IMR-90 (cell line): ENCODE measurements around the gene KIF1B. TPM values are rescaled to one million over a fixed set of nuclear protein-coding genes. Genes with fewer than 3 reads are reported as not detected.
A peak's percentile ranks its signal among the peaks of the same experiment; 100 is the strongest.

Experiments used
- ATAC-seq: fragments of 200-7000 bp; cut with Tn5 transposase; 2 replicates; pipeline ENCODE4 v1.9.1; 2020; ENCODE audit warnings: low read depth, mild to moderate bottlenecking, moderate library complexity
- BruUV-seq: library from RNA; stranded (reverse); fragments of 400-500 nt; replicated peaks from 2 replicates; lab custom pipeline; 2021; lab: Mats Ljungman, UMichigan
- CTCF ChIA-PET: fragments of 300-600 bp; formaldehyde crosslinking; extraction: SDS; loops from one replicate; lab custom pipeline; 2021; ENCODE audit warnings: antibody characterized with exemption; lab: Yijun Ruan, JAX
- POLR2A ChIA-PET: fragments of 300-600 bp; sonication (Branson Sonifier 250); formaldehyde crosslinking; loops from one replicate; lab custom pipeline; 2022; ENCODE audit warnings: antibody characterized with exemption; ENCODE audit not compliant: unreplicated experiment; lab: Charles Lee
- DNase-seq: peaks from one replicate; pipeline ENCODE4 v3.0.0; 2013
- H2AFZ ChIP-seq: replicated peaks from 2 replicates; pipeline ENCODE3; 2013; ENCODE audit warnings: low read length, mild to moderate bottlenecking; ENCODE audit not compliant: poor library complexity
- H2AK5ac ChIP-seq: 2 replicates; pipeline ENCODE4 v1.6.1; 2013; ENCODE audit warnings: low read depth, low read length, inconsistent platforms
- H2AK9ac ChIP-seq: replicated peaks from 2 replicates; pipeline ENCODE3; 2013; ENCODE audit warnings: mild to moderate bottlenecking, low read depth, low read length, moderate library complexity; ENCODE audit not compliant: poor library complexity
- H2BK120ac ChIP-seq: 2 replicates; pipeline ENCODE4 v1.6.1; 2013; ENCODE audit warnings: low read depth, low read length, inconsistent platforms
- H2BK15ac ChIP-seq: 3 replicates; pipeline ENCODE4 v1.6.1; 2013; ENCODE audit warnings: low read depth, low read length, inconsistent platforms
- H2BK20ac ChIP-seq: 2 replicates; pipeline ENCODE4 v1.6.1; 2013; ENCODE audit warnings: low read depth, mild to moderate bottlenecking, inconsistent platforms, low read length, moderate library complexity
- H2BK5ac ChIP-seq: 2 replicates; pipeline ENCODE4 v1.6.1; 2013; ENCODE audit warnings: mild to moderate bottlenecking, low read depth, low read length, inconsistent platforms; ENCODE audit not compliant: poor library complexity, severe bottlenecking
- H3K14ac ChIP-seq: replicated peaks from 2 replicates; pipeline ENCODE4 v1.6.1; 2013; ENCODE audit warnings: low read depth, low read length, inconsistent platforms
- H3K18ac ChIP-seq: 2 replicates; pipeline ENCODE4 v1.6.1; 2013; ENCODE audit warnings: low read depth, low read length, control low read depth
- H3K23ac ChIP-seq: 2 replicates; pipeline ENCODE4 v1.6.1; 2013; ENCODE audit warnings: low read depth, low read length, inconsistent platforms
- H3K27ac ChIP-seq: 2 replicates; pipeline ENCODE4 v1.5.1; 2013; ENCODE audit warnings: mild to moderate bottlenecking, control low read depth, low read length; ENCODE audit not compliant: insufficient read depth
- H3K27me3 ChIP-seq: 2 replicates; pipeline ENCODE4 v1.6.1; 2013; ENCODE audit warnings: low read length; ENCODE audit not compliant: control insufficient read depth, insufficient read depth
- H3K36me3 ChIP-seq: 2 replicates; pipeline ENCODE4 v1.6.1; 2013; ENCODE audit warnings: low read length, mixed read lengths; ENCODE audit not compliant: control insufficient read depth, insufficient read depth
- H3K4ac ChIP-seq: 2 replicates; pipeline ENCODE4 v1.6.1; 2013; ENCODE audit warnings: low read depth, low read length, inconsistent platforms
- H3K4me1 ChIP-seq: 2 replicates; pipeline ENCODE4 v1.6.1; 2013; ENCODE audit warnings: low read length, mixed read lengths; ENCODE audit not compliant: control insufficient read depth, insufficient read depth
- H3K4me2 ChIP-seq: 2 replicates; pipeline ENCODE4 v1.6.1; 2013; ENCODE audit warnings: low read depth, mild to moderate bottlenecking, control low read depth, low read length, moderate library complexity
- H3K4me3 ChIP-seq: 2 replicates; pipeline ENCODE4 v1.5.1; 2013; ENCODE audit warnings: low read depth, mild to moderate bottlenecking, control low read depth, low read length, moderate library complexity; ENCODE audit not compliant: insufficient read depth
- H3K56ac ChIP-seq: 2 replicates; pipeline ENCODE4 v1.6.1; 2013; ENCODE audit warnings: low read length, inconsistent platforms; ENCODE audit not compliant: insufficient read depth; ENCODE audit errors: extremely low read depth
- H3K79me1 ChIP-seq, 2 experiments: 2 replicates each; pipeline ENCODE4 v1.6.1; 2013; ENCODE audit warnings: low read length in 2 of 2, inconsistent platforms in 1 of 2, low read depth in 1 of 2
- H3K9ac ChIP-seq: 2 replicates; pipeline ENCODE4 v1.6.1; 2013; ENCODE audit warnings: low read depth, low read length, control low read depth
- H3K9me1 ChIP-seq: 2 replicates; pipeline ENCODE4 v1.6.1; 2013; ENCODE audit warnings: low read length, inconsistent platforms; ENCODE audit not compliant: insufficient read depth
- H3K9me3 ChIP-seq: 2 replicates; pipeline ENCODE4 v1.6.1; 2013; ENCODE audit warnings: low read length; ENCODE audit not compliant: control insufficient read depth, insufficient read depth
- H4K20me1 ChIP-seq: 2 replicates; pipeline ENCODE4 v1.6.1; 2013; ENCODE audit warnings: low read length, inconsistent platforms; ENCODE audit not compliant: insufficient read depth
- H4K5ac ChIP-seq: 2 replicates; pipeline ENCODE4 v1.6.1; 2013; ENCODE audit warnings: mild to moderate bottlenecking, low read depth, low read length, control low read depth
- H4K8ac ChIP-seq, 2 experiments: 2 replicates each; pipeline ENCODE4 v1.6.1; 2013; ENCODE audit warnings: low read depth in 2 of 2, low read length in 2 of 2, control low read depth in 1 of 2, inconsistent platforms in 1 of 2
- H4K91ac ChIP-seq: 2 replicates; pipeline ENCODE4 v1.6.1; 2013; ENCODE audit warnings: low read depth, low read length, inconsistent platforms; ENCODE audit not compliant: insufficient read depth
- CEBPB ChIP-seq: IDR thresholded peaks from 2 replicates; pipeline ENCODE4 v1.6.1; 2012; ENCODE audit warnings: low read depth, low read length, improper control_type of control experiment
- RCOR1 ChIP-seq: IDR thresholded peaks from 2 replicates; pipeline ENCODE4 v1.6.1; 2012; ENCODE audit warnings: mild to moderate bottlenecking, low read length, improper control_type of control experiment; ENCODE audit not compliant: insufficient replicate concordance
- WGBS, 2 experiments: methylation state at CpG; one replicate each; pipeline versions ENCODE4 v1.1.5 to v1.1.7; 2013; ENCODE audit warnings: missing lambda C conversion rate in 2 of 2; ENCODE audit not compliant: insufficient read length in 1 of 2; ENCODE audit errors: extremely low coverage in 2 of 2; 5-methylcytosine and 5-hydroxymethylcytosine counted together
- dilution Hi-C: fragments of 300-500 bp; cut with HindIII; formaldehyde crosslinking; loops from one replicate; pipeline ENCODE4 v1.14.3; 2018; ENCODE audit warnings: low sequenced_read_pairs; ENCODE audit not compliant: unreplicated experiment
- in situ Hi-C: fragments of 300-500 bp; cut with MboI; formaldehyde crosslinking; loops from 3 replicates; pipeline ENCODE4 v1.14.3; 2019; ENCODE audit warnings: low sequenced_read_pairs, inconsistent platforms, mixed read lengths
- intact Hi-C: fragments of 100-400 bp; cut with micrococcal nuclease; formaldehyde crosslinking; loops from 2 replicates; pipeline ENCODE4 v1.10.0; 2022
- polyA plus RNA-seq, 3 experiments: library from polyadenylated mRNA; depleted of rRNA; stranded (reverse); fragments of >200 nt; gene quantifications; 2 replicates each; pipeline ENCODE4 v1.2.3, GENCODE V29; 2012; ENCODE audit warnings: low replicate concordance in 1 of 3
- total RNA-seq: library from RNA; depleted of rRNA; stranded (reverse); fragments of >200 nt; gene quantifications from 2 replicates; pipeline ENCODE4 v1.2.3, GENCODE V29; 2012

Gene KIF1B
- total and polyA plus RNA-seq, 2 of the 4 experiments (the other 2 are of a cell fraction) = 13.0 to 21.1 TPM

DNA sequence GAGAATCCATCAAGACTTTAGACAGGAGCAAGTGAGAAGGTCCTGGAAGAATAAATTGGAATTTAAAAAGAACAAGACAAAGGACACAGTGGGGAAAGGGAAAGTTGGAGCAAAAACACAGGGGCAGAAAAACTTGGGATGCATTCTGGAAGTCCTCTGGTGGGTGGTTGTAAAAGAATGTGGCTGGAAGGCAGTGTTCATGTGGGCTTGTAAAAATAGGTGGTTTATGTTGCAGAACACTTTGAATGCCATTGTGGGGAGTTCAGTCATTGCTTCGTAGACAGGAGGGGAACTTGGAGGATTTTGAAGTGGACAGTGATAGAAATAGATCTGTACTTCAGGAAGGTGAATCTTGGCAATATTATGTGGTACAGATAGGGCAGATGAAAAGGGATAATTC lies 15.2 kb downstream of the KIF1B start:
- no peak overlapping the region for H3K14ac ChIP-seq
- no peaks in the 10 kb centered on the region for H3K36me3 ChIP-seq
- H3K79me1 ChIP-seq = peaks cover 9 to 83% of the 10 kb centered on the region in 2 experiments; a peak in 3 of 4 replicates
- H3K27me3 ChIP-seq = no peaks in the 10 kb centered on the region
- H3K9ac ChIP-seq = no peak overlapping the region
- in situ Hi-C loops = no loop called here
- no TSS peak for BruUV-seq
- peak; percentile 59 for ATAC-seq
- no peak overlapping the region for H3K23ac ChIP-seq
- H3K4ac ChIP-seq = no peak overlapping the region
- intact Hi-C loops = no loop called here
- no peak overlapping the region for H2BK20ac ChIP-seq
- H2AFZ ChIP-seq = no peak overlapping the region
- H3K4me1 ChIP-seq = no peaks in the 10 kb centered on the region
- no peak overlapping the region for H3K18ac ChIP-seq
- H2BK5ac ChIP-seq = no peak overlapping the region
- ChIA-PET POLR2A (no interaction called here), CTCF (no interaction called here)
- peaks cover 93% of the 10 kb centered on the region for H4K20me1 ChIP-seq
- H2AK5ac ChIP-seq = no peak overlapping the region
- no peak overlapping the region for H3K56ac ChIP-seq
- no peak overlapping the region for H3K27ac ChIP-seq
- no peak overlapping the region for H2BK120ac ChIP-seq
- no peak overlapping the region for H3K4me2 ChIP-seq
- DNase-seq = peak; percentile 43
- H3K9me3 ChIP-seq = no peaks in the 10 kb centered on the region
- H4K91ac ChIP-seq = no peak overlapping the region
- H4K5ac ChIP-seq = no peak overlapping the region
- H2BK15ac ChIP-seq = no peak overlapping the region
- H2AK9ac ChIP-seq = no peak overlapping the region
- no peak overlapping the region for H3K4me3 ChIP-seq
- 91% methylated on average over 1 of the region's 1 CpG; no CpG with 5 or more reads in 1 of the 2 experiments for WGBS, 2 experiments
- dilution Hi-C loops = no loop called here
- no peak overlapping the region for H4K8ac ChIP-seq
- H3K9me1 ChIP-seq = peaks cover 13% of the 10 kb centered on the region
- TF ChIP-seq RCOR1 (no peak), CEBPB (0 out of 2 replicates have a peak, but pooled peaks have one; percentile 4)
